HepG2 (cell line): ENCODE results near the gene NSMCE1. TPM values are rescaled to one million over a fixed set of nuclear protein-coding genes. Genes with fewer than 3 reads are reported as not detected.

Experiments used
- ATAC-seq: fragments of 200-7000 bp; cut with Tn5 transposase; 3 replicates; pipeline ENCODE4 v1.9.1; 2020; ENCODE audit warnings: mild to moderate bottlenecking, moderate library complexity
- BruUV-seq: library from RNA; stranded (reverse); fragments of 400-500 nt; replicated peaks from 2 replicates; lab custom pipeline; 2021; lab: Mats Ljungman, UMichigan
- CTCF ChIA-PET: fragments of 300-600 bp; formaldehyde crosslinking; extraction: SDS; loops from one replicate; lab custom pipeline; 2021; ENCODE audit warnings: low total read pairs, inconsistent platforms, low intra/inter-chr PET ratio; lab: Yijun Ruan, JAX
- POLR2A ChIA-PET: fragments of 350-600 bp; sonication (Branson Sonifier 250); formaldehyde crosslinking; loops from one replicate; lab custom pipeline; 2020; ENCODE audit warnings: antibody characterized with exemption, inconsistent platforms; lab: Yijun Ruan, JAX
- DNase-seq: peaks from one replicate; pipeline ENCODE4 v3.0.0-alpha.2; 2015; ENCODE audit warnings: low spot score
- FAIRE-seq: peaks from 3 replicates; lab custom pipeline; 2011; peaks lifted over from hg19 to GRCh38; lab: Jason Lieb, UNC
- H2AFZ ChIP-seq: one replicate; pipeline ENCODE4 v1.6.1; 2011; ENCODE audit warnings: low read length, inconsistent platforms
- H3K27ac ChIP-seq: fragments of 300-600 bp; 3 replicates; pipeline ENCODE4 v1.8.0; 2011; ENCODE audit warnings: mixed run types, mild to moderate bottlenecking, mixed read lengths, low read length, inconsistent platforms; ENCODE audit not compliant: insufficient read depth; ENCODE audit errors: extremely low read length
- H3K27me3 ChIP-seq, 2 experiments: fragments of 200-600 bp in 1 of 2; 2 replicates in 1 of 2; 3 replicates in 1 of 2; pipeline versions ENCODE4 v1.6.0 to v1.8.0; 2011; ENCODE audit warnings: low read length in 2 of 2, mild to moderate bottlenecking in 2 of 2, moderate library complexity in 2 of 2, inconsistent platforms in 1 of 2; ENCODE audit not compliant: insufficient read depth in 2 of 2, control insufficient read depth in 1 of 2
- H3K36me3 ChIP-seq, 2 experiments: fragments of 200-600 bp in 1 of 2; replicated peaks in 1 of 2; 2 replicates in 1 of 2; 3 replicates in 1 of 2; pipeline versions ENCODE4 v1.5.1 to v1.8.0; 2011; ENCODE audit warnings: low read length in 2 of 2, inconsistent platforms in 1 of 2; ENCODE audit not compliant: insufficient read depth in 2 of 2, control insufficient read depth in 1 of 2
- H3K4me1 ChIP-seq: 2 replicates; pipeline ENCODE4 v1.5.1; 2012; ENCODE audit warnings: low read length, inconsistent platforms; ENCODE audit not compliant: insufficient read depth
- H3K4me2 ChIP-seq: 2 replicates; pipeline ENCODE4 v1.6.0; 2011; ENCODE audit warnings: low read depth, low read length, inconsistent platforms
- H3K4me3 ChIP-seq, 3 experiments: fragments of 200-600 bp in 1 of 3; sonication (generic), shearing (Covaris generic) in 1 of 3; replicated peaks in 1 of 3; 2 replicates each; pipeline ENCODE4 v1.5.1; 2011 to 2016; ENCODE audit warnings: low read length in 3 of 3, inconsistent platforms in 2 of 3, low read depth in 2 of 3, mild to moderate bottlenecking in 2 of 3, control low read depth in 1 of 3, mixed read lengths in 1 of 3; ENCODE audit not compliant: insufficient read depth in 1 of 3
- H3K79me2 ChIP-seq: one replicate; pipeline ENCODE4 v1.6.1; 2011; ENCODE audit warnings: low read length, inconsistent platforms; ENCODE audit not compliant: insufficient read depth
- H3K9ac ChIP-seq: 2 replicates; pipeline ENCODE4 v1.6.0; 2011; ENCODE audit warnings: mild to moderate bottlenecking, low read depth, low read length, inconsistent platforms; ENCODE audit not compliant: insufficient read depth
- H3K9me3 ChIP-seq: 2 replicates; pipeline ENCODE4 v1.5.1; 2012; ENCODE audit warnings: mild to moderate bottlenecking, low read length
- H4K20me1 ChIP-seq: 2 replicates; pipeline ENCODE4 v1.6.0; 2011; ENCODE audit warnings: inconsistent platforms, mild to moderate bottlenecking, low read length, moderate library complexity; ENCODE audit not compliant: insufficient read depth
- AGO1 ChIP-seq: fragments of 200-400 bp; formaldehyde crosslinking; IDR thresholded peaks from 2 replicates; pipeline ENCODE4 v1.6.1; 2017; ENCODE audit warnings: mild to moderate bottlenecking, low read depth, low read length, moderate library complexity; ENCODE audit not compliant: poor library complexity, severe bottlenecking
- AGO2 ChIP-seq: fragments of 200-400 bp; formaldehyde crosslinking; optimal IDR thresholded peaks from 2 replicates; pipeline ENCODE3; 2017; ENCODE audit warnings: mild to moderate bottlenecking, low read depth, low read length, moderate library complexity
- WGBS: methylation state at CpG from one replicate; pipeline ENCODE4 v1.1.6; 2017; ENCODE audit warnings: low lambda C conversion rate; 5-methylcytosine and 5-hydroxymethylcytosine counted together
- in situ Hi-C: cut with HindIII; loops from 2 replicates; pipeline ENCODE4 v1.10.0; 2017; ENCODE audit warnings: low pct_unique_long_range_greater_than_20kb; ENCODE audit not compliant: extremely low pct_ligation_motif_present
- intact Hi-C: fragments of 100-400 bp; cut with micrococcal nuclease; formaldehyde crosslinking; loops from one replicate; pipeline ENCODE4 v1.10.0; 2022; ENCODE audit not compliant: unreplicated experiment
- polyA plus RNA-seq, 8 experiments: library from polyadenylated mRNA; depleted of rRNA in 3 of 8; stranded (reverse) in 7 of 8; unstranded in 1 of 8; fragments of >200 nt; fragmentation: Illumina TruSeq in 4 of 8; extraction: Trizol in 4 of 8; gene quantifications; 2 replicates each; pipeline versions ENCODE4 v1.2.1 to v1.2.3, GENCODE V29; 2011 to 2016; ENCODE audit warnings: low read depth in 4 of 8, missing spikeins in 1 of 8, mixed read lengths in 1 of 8; ENCODE audit not compliant: insufficient read depth in 1 of 8
- total RNA-seq, 5 experiments: library from RNA; depleted of rRNA; stranded (reverse); fragments of >200 nt; fragmentation: Illumina TruSeq; extraction: Trizol; gene quantifications; 2 replicates each; pipeline ENCODE4 v1.2.3, GENCODE V29; 2016; ENCODE audit warnings: low read depth in 1 of 5
- TF ChIP-seq, protein P1 (sequence below): sonication (generic); formaldehyde crosslinking; IDR thresholded peaks from 2 replicates; pipeline ENCODE4 v1.4.0; 2020; ENCODE audit warnings: missing genetic modification reagents, borderline replicate concordance

The NSMCE1 gene
- total and polyA plus RNA-seq, 2 of the 13 experiments (the other 11 are each of a cell fraction or from before 2014, with no cell fraction given): 42.7 to 52.9 TPM

DNA sequence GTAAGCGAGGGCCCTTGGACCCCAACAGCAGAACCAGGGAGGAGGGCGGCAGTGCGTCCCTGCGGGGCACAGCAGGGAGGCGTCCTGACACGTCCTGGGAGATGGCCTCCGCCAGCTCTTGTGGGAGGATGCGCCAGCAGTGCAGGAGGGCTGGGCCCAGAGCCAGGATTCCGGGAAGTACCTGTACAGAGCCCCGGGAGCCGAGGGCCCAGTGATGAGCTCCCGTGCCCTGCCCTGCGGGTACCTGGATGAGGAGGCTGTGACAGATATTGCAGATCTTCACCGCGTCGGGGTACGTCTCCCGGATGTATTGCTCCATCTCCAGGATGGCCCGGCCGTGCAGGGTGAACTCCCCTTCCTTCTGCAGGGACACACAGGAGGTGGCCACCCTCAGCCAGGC is 42.1 kb downstream of the NSMCE1 start:
- Histone ChIP-seq H3K27me3 (no peaks in the 10 kb centered on the region), H2AFZ (no peak overlapping the region), H3K36me3 (peaks cover 11 to 18% of the 10 kb centered on the region in 2 experiments; a peak in 3 of 5 replicates), H3K9me3 (no peaks in the 10 kb centered on the region), H3K9ac (no peak overlapping the region), H4K20me1 (no peaks in the 10 kb centered on the region), H3K27ac (no peak overlapping the region), H3K4me3 (no peak overlapping the region), H3K4me2 (no peak overlapping the region), H3K79me2 (no peaks in the 10 kb centered on the region), H3K4me1 (no peaks in the 10 kb centered on the region)
- BruUV-seq: no TSS peak
- peak; percentile 52 for TF ChIP-seq AGO1
- TF ChIP-seq AGO2: peak; percentile 27
- TF ChIP-seq, protein P1, sequence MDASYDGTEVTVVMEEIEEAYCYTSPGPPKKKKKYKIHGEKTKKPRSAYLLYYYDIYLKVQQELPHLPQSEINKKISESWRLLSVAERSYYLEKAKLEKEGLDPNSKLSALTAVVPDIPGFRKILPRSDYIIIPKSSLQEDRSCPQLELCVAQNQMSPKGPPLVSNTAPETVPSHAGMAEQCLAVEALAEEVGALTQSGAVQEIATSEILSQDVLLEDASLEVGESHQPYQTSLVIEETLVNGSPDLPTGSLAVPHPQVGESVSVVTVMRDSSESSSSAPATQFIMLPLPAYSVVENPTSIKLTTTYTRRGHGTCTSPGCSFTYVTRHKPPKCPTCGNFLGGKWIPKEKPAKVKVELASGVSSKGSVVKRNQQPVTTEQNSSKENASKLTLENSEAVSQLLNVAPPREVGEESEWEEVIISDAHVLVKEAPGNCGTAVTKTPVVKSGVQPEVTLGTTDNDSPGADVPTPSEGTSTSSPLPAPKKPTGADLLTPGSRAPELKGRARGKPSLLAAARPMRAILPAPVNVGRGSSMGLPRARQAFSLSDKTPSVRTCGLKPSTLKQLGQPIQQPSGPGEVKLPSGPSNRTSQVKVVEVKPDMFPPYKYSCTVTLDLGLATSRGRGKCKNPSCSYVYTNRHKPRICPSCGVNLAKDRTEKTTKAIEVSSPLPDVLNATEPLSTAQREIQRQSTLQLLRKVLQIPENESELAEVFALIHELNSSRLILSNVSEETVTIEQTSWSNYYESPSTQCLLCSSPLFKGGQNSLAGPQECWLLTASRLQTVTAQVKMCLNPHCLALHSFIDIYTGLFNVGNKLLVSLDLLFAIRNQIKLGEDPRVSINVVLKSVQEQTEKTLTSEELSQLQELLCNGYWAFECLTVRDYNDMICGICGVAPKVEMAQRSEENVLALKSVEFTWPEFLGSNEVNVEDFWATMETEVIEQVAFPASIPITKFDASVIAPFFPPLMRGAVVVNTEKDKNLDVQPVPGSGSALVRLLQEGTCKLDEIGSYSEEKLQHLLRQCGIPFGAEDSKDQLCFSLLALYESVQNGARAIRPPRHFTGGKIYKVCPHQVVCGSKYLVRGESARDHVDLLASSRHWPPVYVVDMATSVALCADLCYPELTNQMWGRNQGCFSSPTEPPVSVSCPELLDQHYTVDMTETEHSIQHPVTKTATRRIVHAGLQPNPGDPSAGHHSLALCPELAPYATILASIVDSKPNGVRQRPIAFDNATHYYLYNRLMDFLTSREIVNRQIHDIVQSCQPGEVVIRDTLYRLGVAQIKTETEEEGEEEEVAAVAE (CRISPR knock-in tag): no peak
- POLR2A ChIA-PET: no interaction called here
- no peak for FAIRE-seq
- 92% methylated on average over 15 of the region's 20 CpGs for WGBS
- CTCF ChIA-PET: no interaction called here
- no peak for DNase-seq
- in situ Hi-C loops (no loop called here), intact Hi-C loops (no loop called here)
- ATAC-seq: no peak
